Measurements from ENCODE around the gene SLC25A29. TPM values are rescaled to one million over a fixed set of nuclear protein-coding genes. Genes with fewer than 3 reads are reported as not detected.

The SLC25A29 gene
- total RNA-seq, 2 donors from 2014 or later, result 234 to 263 TPM

GRCh38 chr14:100330388-100330931 lies 24.2 kb upstream of the SLC25A29 start:
- Histone ChIP-seq H3K9me3 (ENCODE audit: control insufficient read depth, low read length) (no peaks in the 10 kb centered on the region), H3K9ac (ENCODE audit: extremely low read depth, low read length, poor library complexity, severe bottlenecking) (no peak overlapping the region), H3K27ac (ENCODE audit: low read depth, low read length) (no peak overlapping the region), H3K4me1 (ENCODE audit: control insufficient read depth, insufficient read depth, low read length) (no peaks in the 10 kb centered on the region), H3K36me3 (ENCODE audit: control insufficient read depth, insufficient read depth, low read length) (peaks cover 27% of the 10 kb centered on the region), H3K4me3 (ENCODE audit: low read length) (no peak overlapping the region), H3K27me3 (ENCODE audit: control insufficient read depth, insufficient read depth, low read length, poor library complexity, severe bottlenecking) (no peaks in the 10 kb centered on the region)
- no peaks in the 10 kb centered on the region for H3K9me3 Mint-ChIP-seq
- TF ChIP-seq CTCF (conservative IDR thresholded peaks at IDR 0.05), result no peak
- no peak overlapping the region for H3K27ac Mint-ChIP-seq
- 88 to 89% methylated on average over 9 to 13 of the region's 13 CpGs for WGBS, 2 experiments (ENCODE audit: insufficient coverage in 1 of 2, insufficient read length in 1 of 2)
- H3K4me1 Mint-ChIP-seq, result no peaks in the 10 kb centered on the region
- peaks cover 15% of the 10 kb centered on the region for H3K36me3 Mint-ChIP-seq (ENCODE audit: low read depth)
- peak; percentile 55 for DNase-seq
- no peaks in the 10 kb centered on the region for H3K27me3 Mint-ChIP-seq (ENCODE audit: insufficient read depth)
- H3K4me3 Mint-ChIP-seq, result no peak overlapping the region

DNA sequence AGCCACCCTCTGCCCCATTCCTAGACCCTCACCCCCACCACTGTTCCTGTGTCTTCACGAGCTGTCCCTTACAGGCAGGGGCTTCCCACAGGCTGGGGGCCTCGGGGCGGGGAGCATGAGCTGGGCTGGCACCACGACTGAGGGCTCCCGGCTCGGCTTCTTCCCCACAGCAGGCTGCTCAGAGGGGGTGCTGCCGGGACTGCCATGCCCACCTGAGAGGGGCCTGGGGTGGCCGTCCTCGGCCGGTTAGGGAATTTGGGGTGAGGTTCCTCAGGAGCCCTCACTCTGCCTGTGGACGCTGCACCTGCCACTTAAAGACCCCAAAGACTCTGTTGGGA lies 23.7 kb upstream of the SLC25A29 start:
- H3K27me3 Mint-ChIP-seq (ENCODE audit: insufficient read depth), result no peaks in the 10 kb centered on the region
- Histone ChIP-seq H3K9me3 (ENCODE audit: control insufficient read depth, low read length) (no peaks in the 10 kb centered on the region), H3K36me3 (ENCODE audit: control insufficient read depth, insufficient read depth, low read length) (peaks cover 24% of the 10 kb centered on the region), H3K9ac (ENCODE audit: extremely low read depth, low read length, poor library complexity, severe bottlenecking) (no peak overlapping the region), H3K4me3 (ENCODE audit: low read length) (no peak overlapping the region), H3K4me1 (ENCODE audit: control insufficient read depth, insufficient read depth, low read length) (no peaks in the 10 kb centered on the region), H3K27me3 (ENCODE audit: control insufficient read depth, insufficient read depth, low read length, poor library complexity, severe bottlenecking) (no peaks in the 10 kb centered on the region), H3K27ac (ENCODE audit: low read depth, low read length) (no peak overlapping the region)
- no peak for TF ChIP-seq CTCF (conservative IDR thresholded peaks at IDR 0.05)
- H3K4me3 Mint-ChIP-seq, result no peak overlapping the region
- peaks cover 13% of the 10 kb centered on the region for H3K36me3 Mint-ChIP-seq (ENCODE audit: low read depth)
- no peak overlapping the region for H3K27ac Mint-ChIP-seq
- no peaks in the 10 kb centered on the region for H3K4me1 Mint-ChIP-seq
- WGBS, 2 experiments (ENCODE audit: insufficient coverage in 1 of 2, insufficient read length in 1 of 2), result 90 to 100% methylated on average over 5 to 11 of the region's 11 CpGs
- H3K9me3 Mint-ChIP-seq, result no peaks in the 10 kb centered on the region
- no peak for DNase-seq

DNA sequence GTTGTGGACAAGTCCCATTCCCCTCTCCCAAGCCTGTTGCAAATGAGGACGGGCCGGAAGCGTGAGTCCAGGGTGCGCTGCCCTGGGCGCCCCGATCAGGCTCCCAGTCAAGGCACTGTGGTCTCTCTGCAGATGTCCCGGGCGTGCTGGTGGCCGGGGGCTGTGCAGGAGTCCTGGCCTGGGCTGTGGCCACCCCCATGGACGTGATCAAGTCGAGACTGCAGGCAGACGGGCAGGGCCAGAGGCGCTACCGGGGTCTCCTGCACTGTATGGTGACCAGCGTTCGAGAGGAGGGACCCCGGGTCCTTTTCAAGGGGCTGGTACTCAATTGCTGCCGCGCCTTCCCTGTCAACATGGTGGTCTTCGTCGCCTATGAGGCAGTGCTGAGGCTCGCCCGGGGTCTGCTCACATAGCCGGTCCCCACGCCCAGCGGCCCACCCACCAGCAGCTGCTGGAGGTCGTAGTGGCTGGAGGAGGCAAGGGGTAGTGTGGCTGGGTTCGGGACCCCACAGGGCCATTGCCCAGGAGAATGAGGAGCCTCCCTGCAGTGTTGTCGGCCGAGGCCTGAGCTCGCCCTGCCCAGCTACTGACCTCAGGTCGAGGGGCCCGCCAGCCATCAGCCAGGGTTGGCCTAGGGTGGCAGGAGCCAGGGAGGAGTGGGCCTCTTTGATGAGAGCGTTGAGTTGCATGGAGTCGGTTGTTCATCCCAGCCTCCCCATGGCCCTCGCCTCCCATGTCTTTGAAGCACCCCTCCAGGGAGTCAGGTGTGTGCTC lies 23.2 kb upstream of the SLC25A29 start:
- Mint-ChIP-seq H3K4me1 (no peaks in the 10 kb centered on the region), H3K27ac (no peak overlapping the region), H3K4me3 (no peak overlapping the region), H3K27me3 (ENCODE audit: insufficient read depth) (peaks cover 3% of the 10 kb centered on the region), H3K9me3 (no peaks in the 10 kb centered on the region), H3K36me3 (ENCODE audit: low read depth) (peaks cover 7% of the 10 kb centered on the region)
- WGBS, 2 experiments (ENCODE audit: insufficient coverage in 1 of 2, insufficient read length in 1 of 2), result 88 to 89% methylated on average over 26 to 36 of the region's 36 CpGs
- H3K27me3 ChIP-seq (ENCODE audit: control insufficient read depth, insufficient read depth, low read length, poor library complexity, severe bottlenecking), result no peaks in the 10 kb centered on the region
- H3K9me3 ChIP-seq (ENCODE audit: control insufficient read depth, low read length), result no peaks in the 10 kb centered on the region
- no peak overlapping the region for H3K4me3 ChIP-seq (ENCODE audit: low read length)
- peaks cover 19% of the 10 kb centered on the region for H3K36me3 ChIP-seq (ENCODE audit: control insufficient read depth, insufficient read depth, low read length)
- no peak for TF ChIP-seq CTCF (conservative IDR thresholded peaks at IDR 0.05)
- DNase-seq, result no peak
- H3K9ac ChIP-seq (ENCODE audit: extremely low read depth, low read length, poor library complexity, severe bottlenecking), result no peak overlapping the region
- H3K27ac ChIP-seq (ENCODE audit: low read depth, low read length), result no peak overlapping the region
- H3K4me1 ChIP-seq (ENCODE audit: control insufficient read depth, insufficient read depth, low read length), result no peaks in the 10 kb centered on the region

Data from endodermal cell (in vitro differentiated cells).